H9 (cell line): ENCODE results near the gene BRD9. TPM values are rescaled to one million over a fixed set of nuclear protein-coding genes. Genes with fewer than 3 reads are reported as not detected.

Source experiments
- DNase-seq: peaks from one replicate; pipeline ENCODE4 v3.0.0-alpha.2; 2017
- H2AFZ ChIP-seq: one replicate; pipeline ENCODE4 v1.6.1; 2013; ENCODE audit warnings: mild to moderate bottlenecking, low read length, control low read depth, moderate library complexity
- H2AK5ac ChIP-seq: 2 replicates; pipeline ENCODE4 v1.6.1; 2013; ENCODE audit warnings: low read length, control low read depth, mixed read lengths; ENCODE audit not compliant: insufficient read length
- H2BK120ac ChIP-seq: one replicate; pipeline ENCODE4 v1.6.1; 2013; ENCODE audit warnings: low read depth, mild to moderate bottlenecking, low read length, control low read depth, inconsistent platforms; ENCODE audit not compliant: poor library complexity, severe bottlenecking
- H2BK12ac ChIP-seq: 2 replicates; pipeline ENCODE4 v1.6.1; 2013; ENCODE audit warnings: low read length, control low read depth, mixed read lengths, low read depth; ENCODE audit not compliant: insufficient read length
- H2BK15ac ChIP-seq: 2 replicates; pipeline ENCODE4 v1.6.1; 2013; ENCODE audit warnings: low read depth, low read length, control low read depth
- H2BK20ac ChIP-seq: one replicate; pipeline ENCODE4 v1.6.1; 2013; ENCODE audit warnings: low read depth, mild to moderate bottlenecking, low read length, control low read depth, inconsistent platforms; ENCODE audit not compliant: poor library complexity, severe bottlenecking
- H2BK5ac ChIP-seq: 2 replicates; pipeline ENCODE4 v1.6.1; 2013; ENCODE audit warnings: low read length, control low read depth, mixed read lengths; ENCODE audit not compliant: insufficient read length
- H3K14ac ChIP-seq: 2 replicates; pipeline ENCODE4 v1.6.1; 2013; ENCODE audit warnings: low read length, control low read depth; ENCODE audit not compliant: insufficient read depth
- H3K18ac ChIP-seq: 2 replicates; pipeline ENCODE4 v1.6.1; 2013; ENCODE audit warnings: low read depth, mild to moderate bottlenecking, mixed read lengths, low read length, control low read depth; ENCODE audit not compliant: insufficient read length
- H3K23ac ChIP-seq: 2 replicates; pipeline ENCODE4 v1.6.1; 2013; ENCODE audit warnings: low read length, control low read depth, mixed read lengths, low read depth; ENCODE audit not compliant: insufficient read length
- H3K23me2 ChIP-seq: 2 replicates; pipeline ENCODE4 v1.6.1; 2013; ENCODE audit warnings: low read depth, mild to moderate bottlenecking, mixed read lengths, low read length, control low read depth; ENCODE audit not compliant: insufficient read length, poor library complexity, severe bottlenecking
- H3K27ac ChIP-seq: 2 replicates; pipeline ENCODE4 v1.5.1; 2013; ENCODE audit warnings: low read length, control low read depth, mixed read lengths, low read depth; ENCODE audit not compliant: insufficient read length
- H3K27me3 ChIP-seq: 2 replicates; pipeline ENCODE4 v1.6.1; 2013; ENCODE audit warnings: low read length, control low read depth, inconsistent platforms; ENCODE audit not compliant: insufficient read depth
- H3K4ac ChIP-seq: 2 replicates; pipeline ENCODE4 v1.6.1; 2013; ENCODE audit warnings: low read depth, mild to moderate bottlenecking, control low read depth, inconsistent platforms, low read length, moderate library complexity
- H3K4me1 ChIP-seq: 2 replicates; pipeline ENCODE4 v1.6.1; 2013; ENCODE audit warnings: low read length, control low read depth, inconsistent platforms; ENCODE audit not compliant: insufficient read depth
- H3K4me2 ChIP-seq: 2 replicates; pipeline ENCODE4 v1.6.1; 2013; ENCODE audit warnings: low read length, control low read depth, mixed read lengths; ENCODE audit not compliant: insufficient read length, insufficient read depth
- H3K56ac ChIP-seq: 2 replicates; pipeline ENCODE4 v1.6.1; 2013; ENCODE audit warnings: low read depth, mild to moderate bottlenecking, mixed read lengths, low read length, control low read depth; ENCODE audit not compliant: insufficient read length
- H3K79me1 ChIP-seq: 2 replicates; pipeline ENCODE4 v1.6.1; 2013; ENCODE audit warnings: low read depth, mild to moderate bottlenecking, moderate library complexity, low read length, control low read depth, inconsistent platforms; ENCODE audit not compliant: insufficient read depth, poor library complexity, severe bottlenecking
- H3K79me2 ChIP-seq: 2 replicates; pipeline ENCODE4 v1.6.1; 2013; ENCODE audit warnings: low read length, control low read depth, inconsistent platforms; ENCODE audit not compliant: insufficient read depth
- H3K9ac ChIP-seq: 2 replicates; pipeline ENCODE4 v1.6.1; 2013; ENCODE audit warnings: low read length, control low read depth, mixed read lengths; ENCODE audit not compliant: insufficient read length; ENCODE audit errors: extremely low read depth
- H3K9me3 ChIP-seq: one replicate; pipeline ENCODE4 v1.6.1; 2013; ENCODE audit warnings: low read depth, low read length, inconsistent platforms; ENCODE audit not compliant: control insufficient read depth
- H3T11ph ChIP-seq: one replicate; pipeline ENCODE4 v1.6.1; 2013; ENCODE audit warnings: mild to moderate bottlenecking, low read length, control low read depth, inconsistent platforms
- H4K20me1 ChIP-seq: one replicate; pipeline ENCODE4 v1.6.1; 2013; ENCODE audit not compliant: control insufficient read depth, insufficient read length, insufficient read depth
- H4K5ac ChIP-seq: 2 replicates; pipeline ENCODE4 v1.6.1; 2013; ENCODE audit warnings: low read depth, mild to moderate bottlenecking, mixed read lengths, low read length, control low read depth; ENCODE audit not compliant: insufficient read length
- H4K8ac ChIP-seq: replicated peaks from 2 replicates; pipeline ENCODE4 v1.6.1; 2013; ENCODE audit warnings: low read length, control low read depth, mixed read lengths, low read depth; ENCODE audit not compliant: insufficient read length
- H4K91ac ChIP-seq: 2 replicates; pipeline ENCODE4 v1.6.1; 2013; ENCODE audit warnings: low read depth, mild to moderate bottlenecking, moderate library complexity, mixed read lengths, low read length, control low read depth; ENCODE audit not compliant: insufficient read length
- H3K27ac Mint-ChIP-seq, 3 experiments: 2 replicates in 2 of 3; 3 replicates in 1 of 3; pipeline ENCODE4 v1.8.0; 2020 to 2021; ENCODE audit warnings: mixed read lengths in 3 of 3, mild to moderate bottlenecking in 1 of 3, moderate library complexity in 1 of 3
- H3K27me3 Mint-ChIP-seq: 2 replicates; pipeline ENCODE4 v1.8.0; 2021; ENCODE audit warnings: low read depth, mild to moderate bottlenecking, moderate library complexity, mixed read lengths
- H3K36me3 Mint-ChIP-seq, 3 experiments: 2 replicates in 2 of 3; 3 replicates in 1 of 3; pipeline ENCODE4 v1.8.0; 2020 to 2021; ENCODE audit warnings: low read depth in 3 of 3, mixed read lengths in 3 of 3; ENCODE audit not compliant: insufficient read depth in 1 of 3
- H3K4me1 Mint-ChIP-seq, 2 experiments: 2 replicates each; pipeline ENCODE4 v1.8.0; 2020; ENCODE audit warnings: mixed read lengths in 2 of 2
- H3K4me3 Mint-ChIP-seq, 2 experiments: 2 replicates in 1 of 2; 3 replicates in 1 of 2; pipeline ENCODE4 v1.8.0; 2020 to 2021; ENCODE audit warnings: mild to moderate bottlenecking in 2 of 2, mixed read lengths in 2 of 2, moderate library complexity in 1 of 2
- H3K9me3 Mint-ChIP-seq, 2 experiments: 2 replicates in 1 of 2; 3 replicates in 1 of 2; pipeline ENCODE4 v1.8.0; 2020; ENCODE audit warnings: mild to moderate bottlenecking in 2 of 2, mixed read lengths in 2 of 2, moderate library complexity in 1 of 2
- WGBS: extraction: QIAGEN DNeasy Blood & Tissue Kit; methylation state at CpG from one replicate; pipeline ENCODE4 v1.1.7; 2013; ENCODE audit warnings: missing lambda C conversion rate, low lambda C conversion rate, mixed read lengths; ENCODE audit not compliant: insufficient read length; ENCODE audit errors: extremely low coverage; 5-methylcytosine and 5-hydroxymethylcytosine counted together
- total RNA-seq: library from RNA; stranded (reverse); gene quantifications from 2 replicates; pipeline ENCODE4 v1.2.1, GENCODE V29; 2021
- TF ChIP-seq, protein P1 (sequence below): fragments of 200-600 bp; sonication (generic); conservative IDR thresholded peaks from 3 replicates; pipeline ENCODE4 v1.8.0; 2021; ENCODE audit warnings: antibody characterized with exemption, mild to moderate bottlenecking

Gene BRD9
- total RNA-seq, 1 experiment from 2014 or later = 70.5 TPM

DNA sequence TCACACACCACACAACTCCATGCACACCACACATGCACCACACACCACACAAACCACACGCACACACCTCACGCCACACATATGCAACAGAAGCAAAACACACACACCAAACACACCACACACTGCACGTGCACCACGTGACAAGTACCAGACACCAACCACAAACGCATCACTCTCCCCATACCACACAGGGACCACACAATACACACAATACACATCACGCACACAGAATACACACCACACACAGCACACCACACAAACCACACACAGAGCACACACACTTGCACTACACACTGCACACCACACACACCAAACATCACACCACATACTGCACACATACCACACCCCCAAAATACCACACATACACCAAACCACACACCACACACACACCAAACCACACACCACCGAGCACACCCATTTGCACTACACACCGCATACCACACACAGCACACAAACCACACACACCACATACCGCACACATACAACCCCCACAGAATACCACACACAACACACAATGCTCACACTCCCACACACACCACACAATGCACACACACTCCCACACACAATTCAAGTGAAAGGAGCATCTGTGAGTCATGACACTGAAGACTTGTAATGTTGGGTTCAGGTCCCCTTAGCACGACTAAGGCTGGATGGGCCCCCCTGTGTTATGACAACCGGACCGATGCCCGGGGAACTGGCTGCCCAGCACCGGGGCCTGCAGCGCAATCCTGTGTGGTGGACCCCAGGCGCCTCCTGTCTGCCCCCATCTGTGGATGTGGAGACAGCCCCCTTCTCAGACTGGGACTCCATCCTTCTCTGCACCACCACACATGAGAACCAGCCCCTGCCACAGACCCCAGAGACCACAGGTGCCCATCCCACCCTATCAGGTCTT lies 35.8 kb downstream of the BRD9 start:
- H2BK15ac ChIP-seq = no peak overlapping the region
- TF ChIP-seq, protein P1, sequence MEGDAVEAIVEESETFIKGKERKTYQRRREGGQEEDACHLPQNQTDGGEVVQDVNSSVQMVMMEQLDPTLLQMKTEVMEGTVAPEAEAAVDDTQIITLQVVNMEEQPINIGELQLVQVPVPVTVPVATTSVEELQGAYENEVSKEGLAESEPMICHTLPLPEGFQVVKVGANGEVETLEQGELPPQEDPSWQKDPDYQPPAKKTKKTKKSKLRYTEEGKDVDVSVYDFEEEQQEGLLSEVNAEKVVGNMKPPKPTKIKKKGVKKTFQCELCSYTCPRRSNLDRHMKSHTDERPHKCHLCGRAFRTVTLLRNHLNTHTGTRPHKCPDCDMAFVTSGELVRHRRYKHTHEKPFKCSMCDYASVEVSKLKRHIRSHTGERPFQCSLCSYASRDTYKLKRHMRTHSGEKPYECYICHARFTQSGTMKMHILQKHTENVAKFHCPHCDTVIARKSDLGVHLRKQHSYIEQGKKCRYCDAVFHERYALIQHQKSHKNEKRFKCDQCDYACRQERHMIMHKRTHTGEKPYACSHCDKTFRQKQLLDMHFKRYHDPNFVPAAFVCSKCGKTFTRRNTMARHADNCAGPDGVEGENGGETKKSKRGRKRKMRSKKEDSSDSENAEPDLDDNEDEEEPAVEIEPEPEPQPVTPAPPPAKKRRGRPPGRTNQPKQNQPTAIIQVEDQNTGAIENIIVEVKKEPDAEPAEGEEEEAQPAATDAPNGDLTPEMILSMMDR = no peak
- no peak for DNase-seq
- WGBS = 100% methylated on average over 2 of the region's 16 CpGs
- H3K18ac ChIP-seq = no peak overlapping the region
- H3K27me3 Mint-ChIP-seq = peaks cover 4% of the 10 kb centered on the region; the same call in 1 of the 2 replicates
- H2BK120ac ChIP-seq = no peak overlapping the region
- H3K23ac ChIP-seq = no peak overlapping the region
- no peak overlapping the region for H2BK20ac ChIP-seq
- H3K9me3 ChIP-seq = no peaks in the 10 kb centered on the region
- no peak overlapping the region for H3K4me2 ChIP-seq
- no peak overlapping the region for H4K91ac ChIP-seq
- no peaks in the 10 kb centered on the region for H3K4me1 ChIP-seq
- no peaks in the 10 kb centered on the region for H3K27me3 ChIP-seq
- H3K4me1 Mint-ChIP-seq = no peaks in the 10 kb centered on the region
- no peak overlapping the region for H3T11ph ChIP-seq
- no peak overlapping the region for H4K5ac ChIP-seq
- no peak overlapping the region for H4K8ac ChIP-seq
- no peak overlapping the region for H3K27ac Mint-ChIP-seq
- H4K20me1 ChIP-seq = no peaks in the 10 kb centered on the region
- H3K9me3 Mint-ChIP-seq = no peaks in the 10 kb centered on the region
- no peak overlapping the region for H2AFZ ChIP-seq
- H3K79me2 ChIP-seq = no peaks in the 10 kb centered on the region
- H3K36me3 Mint-ChIP-seq = peaks cover 0 to 20% (median 0%) of the 10 kb centered on the region in 3 experiments; a peak in 5 of 7 replicates
- H3K79me1 ChIP-seq = no peaks in the 10 kb centered on the region
- H3K9ac ChIP-seq = no peak overlapping the region
- no peaks in the 10 kb centered on the region for H3K23me2 ChIP-seq
- H3K14ac ChIP-seq = no peak overlapping the region
- H3K56ac ChIP-seq = no peak overlapping the region
- H2BK5ac ChIP-seq = no peak overlapping the region
- H2AK5ac ChIP-seq = no peak overlapping the region
- no peak overlapping the region for H3K27ac ChIP-seq
- H3K4me3 Mint-ChIP-seq = no peak overlapping the region
- H3K4ac ChIP-seq = no peak overlapping the region
- no peak overlapping the region for H2BK12ac ChIP-seq
